GM12878 (cell line): ENCODE data around the gene USP50. TPM values are rescaled to one million over a fixed set of nuclear protein-coding genes. Genes with fewer than 3 reads are reported as not detected.
A peak's percentile ranks its signal among the peaks of the same experiment; 100 is the strongest.

Experiments
- ATAC-seq: fragments of 200-7000 bp; cut with Tn5 transposase; 3 replicates; pipeline ENCODE4 v1.9.1; 2020; ENCODE audit warnings: mild to moderate bottlenecking, moderate library complexity
- BruUV-seq: library from RNA; stranded (reverse); fragments of 400-500 nt; replicated peaks from 2 replicates; lab custom pipeline; 2021; lab: Mats Ljungman, UMichigan
- CTCF ChIA-PET: fragments of 300-600 bp; sonication (Branson Sonifier 250); formaldehyde crosslinking; extraction: SDS; loops from one replicate; lab custom pipeline; 2021; ENCODE audit warnings: inconsistent platforms; lab: Yijun Ruan, JAX
- POLR2A ChIA-PET: fragments of 350-600 bp; formaldehyde crosslinking; extraction: SDS; loops from one replicate; lab custom pipeline; 2021; ENCODE audit warnings: inconsistent platforms; lab: Charles Lee
- RAD21 ChIA-PET: fragments of 300-600 bp; sonication (Branson Sonifier 250); formaldehyde crosslinking; loops from one replicate; lab custom pipeline; 2023; ENCODE audit warnings: antibody characterized with exemption; ENCODE audit not compliant: unreplicated experiment; lab: Charles Lee
- SMC1A ChIA-PET: fragments of 300-600 bp; sonication (Branson Sonifier 250); formaldehyde crosslinking; loops from one replicate; lab custom pipeline; 2023; ENCODE audit not compliant: unreplicated experiment, uncharacterized antibody; lab: Charles Lee
- DNase-seq: peaks from one replicate; pipeline ENCODE4 v3.0.0-alpha.2; 2011; ENCODE audit warnings: low read depth, low spot score
- FAIRE-seq: peaks from 3 replicates; lab custom pipeline; 2011; peaks lifted over from hg19 to GRCh38; lab: Jason Lieb, UNC
- H2AFZ ChIP-seq: 2 replicates; pipeline ENCODE4 v1.6.0; 2011; ENCODE audit warnings: low read depth, low read length, control low read depth; ENCODE audit not compliant: control insufficient read depth
- H3K27ac ChIP-seq: 2 replicates; pipeline ENCODE4 v1.5.1; 2011; ENCODE audit warnings: control low read depth; ENCODE audit not compliant: control insufficient read depth, insufficient read depth
- H3K27me3 ChIP-seq, 2 experiments: replicated peaks in 1 of 2; 2 replicates each; pipeline versions ENCODE4 v1.6.0 to v1.6.1; 2011; ENCODE audit warnings: low read length in 1 of 2; ENCODE audit not compliant: control insufficient read depth in 2 of 2, insufficient read depth in 2 of 2
- H3K36me3 ChIP-seq, 2 experiments: 2 replicates each; pipeline ENCODE4 v1.5.1; 2011; ENCODE audit warnings: low read length in 1 of 2; ENCODE audit not compliant: control insufficient read depth in 2 of 2, insufficient read depth in 2 of 2
- H3K4me1 ChIP-seq: 2 replicates; pipeline ENCODE4 v1.6.1; 2011; ENCODE audit warnings: mild to moderate bottlenecking, low read length, moderate library complexity, mixed read lengths; ENCODE audit not compliant: control insufficient read depth, insufficient read depth
- H3K4me2 ChIP-seq: 2 replicates; pipeline ENCODE4 v1.6.0; 2011; ENCODE audit warnings: control low read depth; ENCODE audit not compliant: control insufficient read depth, insufficient read depth
- H3K4me3 ChIP-seq: fragments of 200-600 bp; sonication (generic); 2 replicates; pipeline ENCODE4 v1.5.1; 2016
- H3K79me2 ChIP-seq: 2 replicates; pipeline ENCODE4 v1.6.0; 2011; ENCODE audit warnings: low read length; ENCODE audit not compliant: control insufficient read depth, insufficient read depth
- H3K9ac ChIP-seq: 2 replicates; pipeline ENCODE4 v1.8.0; 2011; ENCODE audit warnings: low read length, control low read depth, mixed read lengths; ENCODE audit not compliant: control insufficient read depth, insufficient read depth
- H3K9me3 ChIP-seq: replicated peaks from 3 replicates; pipeline ENCODE4 v1.5.1; 2011; ENCODE audit warnings: mild to moderate bottlenecking, low read length; ENCODE audit not compliant: control insufficient read depth, insufficient read depth
- H4K20me1 ChIP-seq: 2 replicates; pipeline ENCODE4 v1.6.0; 2011; ENCODE audit not compliant: control insufficient read depth, insufficient read depth
- IRF4 ChIP-seq: IDR thresholded peaks from 2 replicates; pipeline ENCODE4 v1.6.1; 2011; ENCODE audit warnings: low read depth, low read length
- JUNB ChIP-seq: IDR thresholded peaks from 2 replicates; pipeline ENCODE4 v1.6.1; 2016; ENCODE audit warnings: antibody characterized with exemption, mild to moderate bottlenecking
- RAD21 ChIP-seq: IDR thresholded peaks from 2 replicates; pipeline ENCODE4 v1.6.1; 2011; ENCODE audit warnings: mild to moderate bottlenecking, low read depth, low read length, moderate library complexity; ENCODE audit not compliant: insufficient read depth
- RUNX3 ChIP-seq: IDR thresholded peaks from 2 replicates; pipeline ENCODE4 v1.6.1; 2012; ENCODE audit warnings: low read length, inconsistent platforms
- ZNF274 ChIP-seq: IDR thresholded peaks from one replicate; pipeline ENCODE4 v1.8.0; 2011; ENCODE audit not compliant: insufficient read length, insufficient read depth
- WGBS: methylation state at CpG from one replicate; pipeline ENCODE4 v1.1.6; 2016; ENCODE audit warnings: low lambda C conversion rate; ENCODE audit not compliant: insufficient replicate concordance, insufficient coverage; ENCODE audit errors: missing lambda C conversion rate; 5-methylcytosine and 5-hydroxymethylcytosine counted together
- in situ Hi-C: fragments of 300-500 bp; cut with MboI; formaldehyde crosslinking; loops from 9 replicates; pipeline ENCODE4 v1.14.3; 2018; ENCODE audit warnings: mixed read lengths
- intact Hi-C: fragments of 100-400 bp; cut with micrococcal nuclease; formaldehyde crosslinking; loops from one replicate; pipeline ENCODE4 v1.14.2; 2022; ENCODE audit not compliant: unreplicated experiment
- polyA plus RNA-seq, 11 experiments: library from polyadenylated mRNA; depleted of rRNA in 4 of 11; unstranded in 6 of 11; stranded (reverse) in 5 of 11; fragments of >200 nt; fragmentation: Nextera tagmentation in 4 of 11; fragmentation: Illumina TruSeq in 1 of 11; extraction: Ambion mirVana in 4 of 11; extraction: Trizol in 1 of 11; gene quantifications; 1 replicate in 1 of 11; 2 replicates in 10 of 11; pipeline versions ENCODE4 v1.2.1 to v1.2.3, GENCODE V29; 2011 to 2016; ENCODE audit warnings: inconsistent platforms in 2 of 11, missing spikeins in 2 of 11, low read depth in 1 of 11
- total RNA-seq, 4 experiments: library from RNA; depleted of rRNA in 3 of 4; stranded (reverse); fragments of >200 nt in 3 of 4; fragmentation: Illumina TruSeq in 1 of 4; extraction: Trizol in 1 of 4; gene quantifications; 2 replicates each; pipeline versions ENCODE4 v1.2.1 to v1.2.3, GENCODE V29; 2013 to 2021
- TF ChIP-seq, protein P1 (sequence below): IDR thresholded peaks from 2 replicates; pipeline ENCODE4 v1.6.1; 2012; ENCODE audit warnings: low read depth, low read length, improper control_type of control experiment

USP50 gene
- total and polyA plus RNA-seq, 10 of the 15 experiments (the other 5 are each of a cell fraction or from before 2014, with no cell fraction given), result 0.15 to 0.21 (median 0.19) TPM; not detected in 7

DNA sequence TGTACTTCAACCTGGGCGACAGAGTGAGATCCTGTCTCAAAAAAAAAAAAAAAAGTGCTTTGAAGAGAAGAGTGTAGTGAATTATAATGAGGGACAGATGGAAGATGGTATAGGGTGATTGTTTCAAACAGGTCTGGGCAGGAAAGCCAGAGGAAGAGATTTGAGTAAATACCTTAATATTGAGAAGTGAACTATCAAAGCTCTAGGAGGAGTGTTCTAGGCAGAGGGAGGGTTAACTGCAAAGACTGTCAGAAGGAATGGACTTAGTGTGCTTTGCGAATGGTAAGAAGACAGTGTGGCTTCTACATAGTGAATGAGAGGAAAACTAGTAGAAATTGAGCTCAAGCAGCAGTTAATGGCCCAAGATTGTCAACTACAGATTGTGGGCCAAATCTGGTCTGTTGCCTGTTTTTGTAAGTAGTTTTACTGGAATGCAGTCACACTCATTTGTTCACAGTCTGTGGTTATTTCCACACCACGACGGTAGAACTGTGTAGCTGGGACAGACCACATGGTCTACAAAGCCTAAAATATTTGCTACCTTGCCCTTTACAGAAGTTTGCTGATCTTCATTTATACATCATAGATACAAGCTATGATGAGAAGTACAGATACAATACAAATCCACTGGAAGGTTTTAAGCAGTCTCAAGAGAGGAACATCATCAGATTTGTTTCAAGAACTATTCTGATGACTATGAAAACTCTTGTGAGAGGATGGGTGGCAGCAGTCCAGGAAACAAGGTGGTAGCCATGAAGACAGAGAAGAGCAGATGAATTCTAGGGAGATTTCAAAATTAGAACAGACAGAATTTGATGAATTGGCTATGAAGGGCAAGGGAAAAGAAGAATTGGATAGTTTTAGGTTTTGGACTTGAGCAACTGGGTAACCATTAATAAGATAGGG lies 16.5 kb upstream of the USP50 start:
- POLR2A ChIA-PET, result interaction anchor here (0.5 kb wide), 1 partner anchor 113 kb away, joined by 9 read pairs; no protein-coding TSS in a partner anchor
- RAD21 ChIA-PET, result no interaction called here
- Histone ChIP-seq H3K9ac (no peak overlapping the region), H3K9me3 (no peaks in the 10 kb centered on the region), H3K36me3 (peaks cover 0 to 28% of the 10 kb centered on the region in 2 experiments; a peak in 3 of 4 replicates), H3K27ac (no peak overlapping the region), H3K4me3 (no peak overlapping the region), H2AFZ (no peak overlapping the region)
- CTCF ChIA-PET, result interaction anchor here (0.7 to 1.1 kb wide), 4 partner anchors 9 to 131 kb away, joined by 3 read pairs; no protein-coding TSS in a partner anchor
- no peak for TF ChIP-seq JUNB
- no peak for TF ChIP-seq RAD21
- peak; percentile 67 for TF ChIP-seq RUNX3
- TF ChIP-seq, all 136 proteins: peak for 1
- WGBS, result 51% methylated on average over 4 of the region's 4 CpGs
- ATAC-seq (no peak), DNase-seq (no peak), FAIRE-seq (peak; percentile 13)
- Histone ChIP-seq H4K20me1 (no peaks in the 10 kb centered on the region), H3K4me1 (peaks cover 5% of the 10 kb centered on the region; the same call in 1 of the 2 replicates), H3K79me2 (no peaks in the 10 kb centered on the region), H3K27me3 (no peaks in the 10 kb centered on the region), H3K4me2 (no peak overlapping the region)
- in situ Hi-C loops (no loop called here), intact Hi-C loops (no loop called here)
- TSS peak; percentile 8 for BruUV-seq
- SMC1A ChIA-PET, result interaction anchor here (1.2 to 2.0 kb wide), 2 partner anchors 10 to 17 kb away, joined by 3 to 4 read pairs; no protein-coding TSS in a partner anchor

DNA sequence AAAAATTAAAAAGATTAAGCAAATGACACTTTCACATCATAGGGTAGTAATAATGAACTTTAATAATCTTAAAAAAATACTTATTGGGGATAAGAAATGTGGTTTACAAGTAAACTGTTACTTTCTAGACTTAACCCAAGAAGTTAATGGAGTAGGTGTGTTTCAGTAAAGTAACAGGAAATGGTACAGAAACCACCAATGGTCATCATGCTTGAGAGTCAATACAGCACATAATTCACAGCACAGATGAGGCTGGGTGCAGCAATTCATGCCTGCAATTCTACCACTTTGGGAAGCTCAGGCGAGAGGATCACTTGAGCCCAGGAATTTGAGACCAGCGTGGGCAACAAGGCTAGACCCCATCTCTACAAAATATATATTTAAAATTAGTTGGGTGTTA lies 11.5 kb upstream of the USP50 start:
- Histone ChIP-seq H2AFZ (no peak overlapping the region), H4K20me1 (no peaks in the 10 kb centered on the region), H3K9ac (no peak overlapping the region), H3K9me3 (no peaks in the 10 kb centered on the region), H3K27me3 (no peaks in the 10 kb centered on the region), H3K36me3 (peaks cover 0 to 16% of the 10 kb centered on the region in 2 experiments; a peak in 2 of 4 replicates), H3K4me2 (no peak overlapping the region), H3K27ac (no peak overlapping the region), H3K79me2 (no peaks in the 10 kb centered on the region), H3K4me1 (peaks cover 5% of the 10 kb centered on the region; the same call in 1 of the 2 replicates), H3K4me3 (no peak overlapping the region)
- SMC1A ChIA-PET, result interaction anchor here (0.6 to 1.5 kb wide), 3 partner anchors 9 to 74 kb away, joined by 3 to 5 read pairs (median 3); no protein-coding TSS in a partner anchor
- ATAC-seq (peak; percentile 53; the same call in 2 of the 3 replicates), DNase-seq (no peak), FAIRE-seq (peak; percentile 84)
- TF ChIP-seq IRF4 (no peak), ZNF274 (no peak), JUNB (no peak), RUNX3 (0 out of 2 replicates have a peak, but pooled peaks have one; percentile 21)
- TF ChIP-seq, protein P1, sequence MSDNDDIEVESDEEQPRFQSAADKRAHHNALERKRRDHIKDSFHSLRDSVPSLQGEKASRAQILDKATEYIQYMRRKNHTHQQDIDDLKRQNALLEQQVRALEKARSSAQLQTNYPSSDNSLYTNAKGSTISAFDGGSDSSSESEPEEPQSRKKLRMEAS, result no peak
- intact Hi-C loops (no loop called here), in situ Hi-C loops (no loop called here)
- RAD21 ChIA-PET, result no interaction called here
- 94% methylated on average over 2 of the region's 2 CpGs for WGBS
- CTCF ChIA-PET, result interaction anchor here (0.9 kb wide), 1 partner anchor 11 kb away, joined by 4 read pairs; no protein-coding TSS in a partner anchor
- no TSS peak for BruUV-seq
- POLR2A ChIA-PET, result no interaction called here
